HFF-Myc (cell line): Measurements from ENCODE around the gene NHS.

ENCODE experiments used
- DNase-seq: peaks from one replicate; pipeline ENCODE4 v3.0.0-alpha.2; 2011; ENCODE audit warnings: low read depth; ENCODE audit errors: extremely low read depth
- H3K4me3 ChIP-seq: replicated peaks from 2 replicates; pipeline ENCODE4 v1.5.1; 2011; ENCODE audit warnings: low read depth, mild to moderate bottlenecking, control low read depth, low read length
- TF ChIP-seq, protein P1 (sequence below): IDR thresholded peaks from 2 replicates; pipeline ENCODE4 v1.5.1; 2012; ENCODE audit warnings: mild to moderate bottlenecking, low read depth, low read length, control low read depth; ENCODE audit errors: missing control alignments

Gene NHS

DNA sequence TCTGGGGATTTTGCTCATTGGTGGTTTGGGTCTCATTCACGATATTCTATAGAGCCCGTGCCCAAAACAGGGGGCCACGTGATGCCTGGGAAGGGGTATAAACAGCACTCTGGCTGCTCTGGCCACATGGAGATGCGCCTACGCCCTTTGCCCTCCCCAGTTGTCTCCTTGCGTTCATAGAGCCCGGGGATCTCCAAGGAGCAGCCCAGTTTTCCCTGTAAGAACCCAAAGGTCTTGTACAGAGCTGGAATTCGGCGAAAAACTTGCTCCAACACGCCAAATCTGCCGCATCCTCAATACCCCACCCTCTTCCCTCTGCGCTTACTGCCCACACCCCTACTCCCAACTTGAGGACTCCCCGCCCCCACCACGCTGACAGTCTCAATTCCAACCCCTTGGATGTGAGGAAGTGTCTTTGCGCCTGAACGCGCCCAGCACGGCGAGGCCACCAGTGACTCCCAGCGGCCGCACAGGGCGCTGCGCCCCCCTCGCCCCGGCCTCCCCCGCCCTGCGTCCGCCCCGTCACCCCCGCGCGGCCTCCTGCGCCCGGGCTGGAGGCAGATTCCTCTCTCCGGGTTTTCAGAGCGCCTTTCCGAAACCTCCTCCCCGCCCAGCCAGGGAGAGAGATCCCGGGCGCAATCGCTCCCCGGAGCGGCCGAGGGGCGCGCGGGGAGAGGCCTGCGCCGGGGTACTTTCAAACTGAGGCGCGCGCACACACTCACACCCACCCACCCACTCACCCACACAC lies at the start of gene NHS:
Gene NHS (plus strand): TSS at position 582 of the 748 bp plus-strand sequence. CDS start 558 bp downstream, outside the sequence.
- TF ChIP-seq, protein P1, sequence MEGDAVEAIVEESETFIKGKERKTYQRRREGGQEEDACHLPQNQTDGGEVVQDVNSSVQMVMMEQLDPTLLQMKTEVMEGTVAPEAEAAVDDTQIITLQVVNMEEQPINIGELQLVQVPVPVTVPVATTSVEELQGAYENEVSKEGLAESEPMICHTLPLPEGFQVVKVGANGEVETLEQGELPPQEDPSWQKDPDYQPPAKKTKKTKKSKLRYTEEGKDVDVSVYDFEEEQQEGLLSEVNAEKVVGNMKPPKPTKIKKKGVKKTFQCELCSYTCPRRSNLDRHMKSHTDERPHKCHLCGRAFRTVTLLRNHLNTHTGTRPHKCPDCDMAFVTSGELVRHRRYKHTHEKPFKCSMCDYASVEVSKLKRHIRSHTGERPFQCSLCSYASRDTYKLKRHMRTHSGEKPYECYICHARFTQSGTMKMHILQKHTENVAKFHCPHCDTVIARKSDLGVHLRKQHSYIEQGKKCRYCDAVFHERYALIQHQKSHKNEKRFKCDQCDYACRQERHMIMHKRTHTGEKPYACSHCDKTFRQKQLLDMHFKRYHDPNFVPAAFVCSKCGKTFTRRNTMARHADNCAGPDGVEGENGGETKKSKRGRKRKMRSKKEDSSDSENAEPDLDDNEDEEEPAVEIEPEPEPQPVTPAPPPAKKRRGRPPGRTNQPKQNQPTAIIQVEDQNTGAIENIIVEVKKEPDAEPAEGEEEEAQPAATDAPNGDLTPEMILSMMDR = peak; percentile 29
- H3K4me3 ChIP-seq = peak within 1 kb of the TSS; percentile 55
- DNase-seq = no peak

DNA sequence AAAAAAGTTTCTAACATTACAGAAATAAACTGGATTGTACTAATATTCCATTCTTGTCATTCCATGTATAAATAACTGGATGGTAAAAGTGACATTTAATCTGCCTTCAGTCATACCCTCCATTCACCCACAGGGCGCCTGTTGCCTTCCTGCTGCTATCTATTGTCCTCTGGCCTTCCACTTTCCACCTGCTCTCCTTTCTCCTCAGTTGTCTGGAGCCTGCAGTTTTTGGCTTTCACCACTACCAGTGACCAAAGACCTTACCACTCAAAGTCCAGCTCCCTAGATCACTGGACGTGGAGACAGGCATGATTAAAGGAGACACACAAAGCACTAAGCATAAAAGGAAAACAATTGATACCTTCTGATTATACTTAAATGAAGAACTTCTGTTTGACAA lies 46.2 kb upstream of the NHS start:
- H3K4me3 ChIP-seq = no peak overlapping the region
- no peak for DNase-seq
- TF ChIP-seq, protein P1 = no peak

DNA sequence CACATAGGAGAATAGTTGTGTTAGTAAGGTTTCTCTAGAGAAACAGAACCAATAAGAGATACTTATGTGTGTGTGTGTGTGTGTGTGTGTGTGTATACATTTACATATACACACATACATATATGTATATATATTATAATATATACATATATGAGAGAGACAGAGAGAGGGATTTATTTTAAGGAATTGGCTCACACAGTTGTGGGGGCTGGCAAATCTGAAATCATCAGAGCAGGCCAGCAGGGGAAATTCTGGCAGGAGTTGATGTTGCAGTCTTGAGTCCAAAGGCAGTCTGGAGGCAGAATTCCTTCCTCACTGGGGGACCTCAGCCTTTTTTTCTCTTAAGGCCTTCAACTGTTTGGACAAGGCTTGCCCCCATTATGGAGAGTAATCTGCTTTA lies 38.6 kb upstream of the NHS start:
- H3K4me3 ChIP-seq = no peak overlapping the region
- DNase-seq = no peak
- TF ChIP-seq, protein P1 = no peak

DNA sequence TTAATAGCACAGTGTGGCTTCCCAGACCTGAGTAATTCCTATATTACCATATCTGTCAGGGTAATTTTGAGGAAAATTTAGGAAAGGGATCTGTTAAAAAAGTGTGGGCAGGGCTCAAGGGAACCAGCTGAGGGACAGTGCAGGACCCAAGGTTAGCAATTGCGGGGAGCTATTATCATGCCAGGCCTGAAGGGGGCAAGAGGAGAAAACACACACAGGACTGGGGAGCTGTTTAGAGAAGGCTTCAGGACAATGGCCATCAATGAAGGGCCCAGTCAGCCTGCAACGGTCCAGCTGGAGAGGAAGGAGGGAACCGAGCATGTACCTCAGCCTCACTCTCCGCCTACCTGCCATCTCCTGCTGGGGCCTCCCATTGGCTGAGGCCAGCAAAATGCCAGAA lies 19.0 kb upstream of the NHS start:
- no peak for DNase-seq
- H3K4me3 ChIP-seq = no peak overlapping the region
- TF ChIP-seq, protein P1 = no peak

DNA sequence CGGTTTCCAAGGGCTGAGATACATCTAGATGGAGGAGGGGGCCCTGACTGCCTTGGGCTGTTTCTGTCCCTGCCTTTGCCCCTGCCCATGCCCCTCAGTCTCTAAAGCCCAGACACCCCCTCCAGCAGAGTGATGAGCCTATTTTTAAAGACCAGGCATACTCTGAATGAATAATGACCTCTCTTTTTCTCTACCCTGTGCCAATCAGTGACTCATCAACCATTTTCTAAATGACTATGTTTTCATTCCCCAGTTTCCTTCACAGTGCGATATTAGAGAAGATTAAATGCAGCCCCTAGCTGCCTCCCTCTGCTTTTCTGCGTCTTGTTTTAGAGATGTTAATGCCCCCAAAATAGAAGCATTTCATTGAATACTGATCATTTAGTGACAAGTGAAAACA lies 15.5 kb upstream of the NHS start:
- DNase-seq = no peak
- TF ChIP-seq, protein P1 = no peak
- H3K4me3 ChIP-seq = no peak overlapping the region

DNA sequence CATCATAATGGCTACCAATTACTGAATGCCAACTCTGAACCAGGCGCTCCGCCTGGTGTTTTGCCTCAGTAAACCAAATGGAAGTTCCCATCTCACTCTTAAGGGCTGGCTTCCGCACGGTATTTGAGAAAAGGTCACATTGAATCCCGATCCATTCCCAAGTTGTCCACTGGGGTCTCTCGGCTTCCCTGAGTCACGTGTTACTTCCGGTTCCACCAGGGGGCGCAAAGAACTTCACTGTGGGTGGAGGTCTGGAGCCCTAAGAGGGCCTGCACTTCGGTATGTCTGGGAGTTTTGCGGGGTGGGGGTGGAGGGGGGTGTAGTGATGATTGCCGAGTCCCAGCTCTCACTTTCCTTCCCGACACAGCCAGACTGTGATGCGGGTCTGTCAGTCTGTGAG lies 13.4 kb upstream of the NHS start:
- no peak overlapping the region for H3K4me3 ChIP-seq
- DNase-seq = no peak
- TF ChIP-seq, protein P1 = peak; percentile 49

DNA sequence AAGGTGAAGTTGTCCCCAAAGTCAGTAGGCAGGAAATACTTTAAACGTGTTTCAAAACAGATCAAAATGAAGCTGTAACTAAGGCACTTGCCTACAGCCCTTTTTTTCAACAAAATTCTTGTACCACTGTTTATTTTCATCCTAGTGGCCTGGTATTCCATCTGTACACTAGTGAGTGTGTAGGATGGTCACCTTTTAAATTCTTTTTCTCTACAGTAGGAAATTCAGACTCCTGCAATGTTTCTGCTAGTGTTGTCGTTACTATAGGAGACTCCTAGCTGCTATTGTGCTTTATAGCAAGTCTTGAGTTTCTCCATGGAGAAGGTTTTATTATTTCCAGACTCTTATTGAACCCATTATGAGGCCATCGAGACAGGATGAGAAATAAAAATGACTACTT lies 7.0 kb upstream of the NHS start:
- TF ChIP-seq, protein P1 = no peak
- DNase-seq = no peak
- H3K4me3 ChIP-seq = no peak overlapping the region
